Prostate gland (tissue), 2 donors: Measurements from ENCODE around the gene HDAC8.

Experiments
- CTCF ChIP-seq, 4 experiments: fragments of 200-600 bp in 2 of 4; fragments of 450-650 bp in 2 of 4; sonication (generic) in 2 of 4; IDR thresholded peaks; 1 replicate in 3 of 4; 2 replicates in 1 of 4; pipeline ENCODE4 v1.5.1; 2016 to 2019; ENCODE audit warnings: antibody characterized with exemption in 4 of 4, mild to moderate bottlenecking in 2 of 4, moderate library complexity in 2 of 4
- POLR2A ChIP-seq: fragments of 450-650 bp; IDR thresholded peaks from one replicate; pipeline ENCODE4 v1.6.1; 2016; ENCODE audit warnings: antibody characterized with exemption, mild to moderate bottlenecking

GRCh38 chrX:72399816-72400215 is 172.8 kb downstream of the HDAC8 start:
- TF ChIP-seq CTCF (IDR thresholded peaks at IDR 0.05), result no peak
- no peak for TF ChIP-seq POLR2A
